ENCODE measurements around the gene DEFB128.

DEFB128 gene

GRCh38 chr20:145877-146276 is 43.6 kb downstream of the DEFB128 start:
- no peak for DNase-seq

GRCh38 chr20:142290-142689 is 47.2 kb downstream of the DEFB128 start, which contains the start of gene DEFB126:
Gene DEFB126 (plus strand): TSS chr20:142590. CDS start chr20:142629, 39 bp downstream.
- no peak for DNase-seq

Measured in islet precursor cell (in vitro differentiated cells).